H1 (cell line): ENCODE measurements around the gene ADM2. TPM values are rescaled to one million over a fixed set of nuclear protein-coding genes. Genes with fewer than 3 reads are reported as not detected.

Experiments used
- CREB1 ChIP-seq: IDR thresholded peaks from 2 replicates; pipeline ENCODE4 v1.6.1; 2012; ENCODE audit warnings: inconsistent platforms
- FOSL1 ChIP-seq: IDR thresholded peaks from 2 replicates; pipeline ENCODE4 v1.6.1; 2011; ENCODE audit warnings: mild to moderate bottlenecking, low read depth, low read length, moderate library complexity; ENCODE audit not compliant: insufficient read depth
- GABPA ChIP-seq: IDR thresholded peaks from 2 replicates; pipeline ENCODE4 v1.6.1; 2011; ENCODE audit warnings: mild to moderate bottlenecking, low read length, moderate library complexity, borderline replicate concordance; ENCODE audit not compliant: insufficient read depth
- GTF2F1 ChIP-seq: IDR thresholded peaks from 2 replicates; pipeline ENCODE4 v1.6.1; 2012; ENCODE audit warnings: low read depth, low read length, improper control_type of control experiment, borderline replicate concordance
- KDM1A ChIP-seq: fragments of 200-600, 300-600 bp; sonication (generic); IDR thresholded peaks from 2 replicates; pipeline ENCODE4 v1.7.1; 2016; ENCODE audit warnings: mild to moderate bottlenecking, low read length, borderline replicate concordance
- PHF8 ChIP-seq: fragments of 200-600 bp; sonication (generic); conservative IDR thresholded peaks from 2 replicates; pipeline ENCODE4 v1.7.1; 2012; ENCODE audit warnings: low read depth, mild to moderate bottlenecking, inconsistent platforms, low read length, moderate library complexity
- RFX5 ChIP-seq: IDR thresholded peaks from 2 replicates; pipeline ENCODE4 v1.6.1; 2011; ENCODE audit warnings: low read depth, low read length, improper control_type of control experiment, borderline replicate concordance
- SIRT6 ChIP-seq: IDR thresholded peaks from one replicate; pipeline ENCODE4 v1.7.1; 2012; ENCODE audit warnings: low read length, inconsistent platforms
- SP4 ChIP-seq: IDR thresholded peaks from 2 replicates; pipeline ENCODE4 v1.6.1; 2012; ENCODE audit warnings: low read length, inconsistent platforms
- YY1 ChIP-seq: IDR thresholded peaks from 2 replicates; pipeline ENCODE4 v1.6.1; 2011; ENCODE audit warnings: low read depth, mild to moderate bottlenecking, low read length
- polyA plus RNA-seq, 7 experiments: library from polyadenylated mRNA; depleted of rRNA in 3 of 7; stranded (reverse) in 5 of 7; unstranded in 2 of 7; fragments of >200 nt in 5 of 7; fragments of 200-250 nt in 2 of 7; gene quantifications; 1 replicate in 5 of 7; 2 replicates in 1 of 7; 4 replicates in 1 of 7; pipeline versions ENCODE4 v1.2.1 to v1.2.3, GENCODE V29; 2011 to 2013; ENCODE audit warnings: missing spikeins in 2 of 7, mixed read lengths in 2 of 7
- total RNA-seq: library from RNA; stranded (reverse); fragmentation: NEBNext Ultra II Directional; extraction: Animal tissue kit (Norgen Biotek cat#: 25700); gene quantifications from 2 replicates; pipeline ENCODE4 v1.2.1, GENCODE V29; 2021
- TF ChIP-seq, protein P1 (sequence below): fragments of 300-600 bp; sonication (generic); IDR thresholded peaks from 2 replicates; pipeline ENCODE4 v1.7.1; 2012; ENCODE audit warnings: low read length, moderate library complexity, mild to moderate bottlenecking, inconsistent platforms; ENCODE audit not compliant: insufficient replicate concordance
- TF ChIP-seq, protein P2 (sequence below): IDR thresholded peaks from 2 replicates; pipeline ENCODE4 v1.6.1; 2011; ENCODE audit warnings: low read length, improper control_type of control experiment

The ADM2 gene
- total and polyA plus RNA-seq, 2 of the 8 experiments (the other 6 are each of a cell fraction or from before 2014, with no cell fraction given): 3.3 to 7.5 TPM

DNA sequence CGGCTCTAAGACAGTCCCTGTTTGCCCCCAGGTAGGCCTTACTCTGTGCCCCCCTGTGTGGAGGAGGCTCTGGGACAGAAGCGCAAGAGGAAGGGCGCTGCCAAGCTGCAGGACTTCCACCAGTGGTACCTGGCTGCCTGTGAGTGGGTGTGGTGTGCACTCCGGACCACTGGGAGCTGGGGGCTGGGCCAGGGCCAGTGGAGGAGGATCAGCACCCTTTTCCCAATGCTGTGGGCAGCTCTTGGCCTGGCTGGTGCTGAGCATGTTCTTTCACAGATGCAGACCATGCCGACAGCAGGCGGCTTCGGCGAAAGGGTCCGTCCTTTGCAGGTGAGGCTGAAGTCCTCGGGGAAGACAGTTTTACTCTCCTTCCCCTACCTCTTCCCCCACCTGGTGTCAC is 40.4 kb downstream of the ADM2 start (continued):
- TF ChIP-seq, protein P1, sequence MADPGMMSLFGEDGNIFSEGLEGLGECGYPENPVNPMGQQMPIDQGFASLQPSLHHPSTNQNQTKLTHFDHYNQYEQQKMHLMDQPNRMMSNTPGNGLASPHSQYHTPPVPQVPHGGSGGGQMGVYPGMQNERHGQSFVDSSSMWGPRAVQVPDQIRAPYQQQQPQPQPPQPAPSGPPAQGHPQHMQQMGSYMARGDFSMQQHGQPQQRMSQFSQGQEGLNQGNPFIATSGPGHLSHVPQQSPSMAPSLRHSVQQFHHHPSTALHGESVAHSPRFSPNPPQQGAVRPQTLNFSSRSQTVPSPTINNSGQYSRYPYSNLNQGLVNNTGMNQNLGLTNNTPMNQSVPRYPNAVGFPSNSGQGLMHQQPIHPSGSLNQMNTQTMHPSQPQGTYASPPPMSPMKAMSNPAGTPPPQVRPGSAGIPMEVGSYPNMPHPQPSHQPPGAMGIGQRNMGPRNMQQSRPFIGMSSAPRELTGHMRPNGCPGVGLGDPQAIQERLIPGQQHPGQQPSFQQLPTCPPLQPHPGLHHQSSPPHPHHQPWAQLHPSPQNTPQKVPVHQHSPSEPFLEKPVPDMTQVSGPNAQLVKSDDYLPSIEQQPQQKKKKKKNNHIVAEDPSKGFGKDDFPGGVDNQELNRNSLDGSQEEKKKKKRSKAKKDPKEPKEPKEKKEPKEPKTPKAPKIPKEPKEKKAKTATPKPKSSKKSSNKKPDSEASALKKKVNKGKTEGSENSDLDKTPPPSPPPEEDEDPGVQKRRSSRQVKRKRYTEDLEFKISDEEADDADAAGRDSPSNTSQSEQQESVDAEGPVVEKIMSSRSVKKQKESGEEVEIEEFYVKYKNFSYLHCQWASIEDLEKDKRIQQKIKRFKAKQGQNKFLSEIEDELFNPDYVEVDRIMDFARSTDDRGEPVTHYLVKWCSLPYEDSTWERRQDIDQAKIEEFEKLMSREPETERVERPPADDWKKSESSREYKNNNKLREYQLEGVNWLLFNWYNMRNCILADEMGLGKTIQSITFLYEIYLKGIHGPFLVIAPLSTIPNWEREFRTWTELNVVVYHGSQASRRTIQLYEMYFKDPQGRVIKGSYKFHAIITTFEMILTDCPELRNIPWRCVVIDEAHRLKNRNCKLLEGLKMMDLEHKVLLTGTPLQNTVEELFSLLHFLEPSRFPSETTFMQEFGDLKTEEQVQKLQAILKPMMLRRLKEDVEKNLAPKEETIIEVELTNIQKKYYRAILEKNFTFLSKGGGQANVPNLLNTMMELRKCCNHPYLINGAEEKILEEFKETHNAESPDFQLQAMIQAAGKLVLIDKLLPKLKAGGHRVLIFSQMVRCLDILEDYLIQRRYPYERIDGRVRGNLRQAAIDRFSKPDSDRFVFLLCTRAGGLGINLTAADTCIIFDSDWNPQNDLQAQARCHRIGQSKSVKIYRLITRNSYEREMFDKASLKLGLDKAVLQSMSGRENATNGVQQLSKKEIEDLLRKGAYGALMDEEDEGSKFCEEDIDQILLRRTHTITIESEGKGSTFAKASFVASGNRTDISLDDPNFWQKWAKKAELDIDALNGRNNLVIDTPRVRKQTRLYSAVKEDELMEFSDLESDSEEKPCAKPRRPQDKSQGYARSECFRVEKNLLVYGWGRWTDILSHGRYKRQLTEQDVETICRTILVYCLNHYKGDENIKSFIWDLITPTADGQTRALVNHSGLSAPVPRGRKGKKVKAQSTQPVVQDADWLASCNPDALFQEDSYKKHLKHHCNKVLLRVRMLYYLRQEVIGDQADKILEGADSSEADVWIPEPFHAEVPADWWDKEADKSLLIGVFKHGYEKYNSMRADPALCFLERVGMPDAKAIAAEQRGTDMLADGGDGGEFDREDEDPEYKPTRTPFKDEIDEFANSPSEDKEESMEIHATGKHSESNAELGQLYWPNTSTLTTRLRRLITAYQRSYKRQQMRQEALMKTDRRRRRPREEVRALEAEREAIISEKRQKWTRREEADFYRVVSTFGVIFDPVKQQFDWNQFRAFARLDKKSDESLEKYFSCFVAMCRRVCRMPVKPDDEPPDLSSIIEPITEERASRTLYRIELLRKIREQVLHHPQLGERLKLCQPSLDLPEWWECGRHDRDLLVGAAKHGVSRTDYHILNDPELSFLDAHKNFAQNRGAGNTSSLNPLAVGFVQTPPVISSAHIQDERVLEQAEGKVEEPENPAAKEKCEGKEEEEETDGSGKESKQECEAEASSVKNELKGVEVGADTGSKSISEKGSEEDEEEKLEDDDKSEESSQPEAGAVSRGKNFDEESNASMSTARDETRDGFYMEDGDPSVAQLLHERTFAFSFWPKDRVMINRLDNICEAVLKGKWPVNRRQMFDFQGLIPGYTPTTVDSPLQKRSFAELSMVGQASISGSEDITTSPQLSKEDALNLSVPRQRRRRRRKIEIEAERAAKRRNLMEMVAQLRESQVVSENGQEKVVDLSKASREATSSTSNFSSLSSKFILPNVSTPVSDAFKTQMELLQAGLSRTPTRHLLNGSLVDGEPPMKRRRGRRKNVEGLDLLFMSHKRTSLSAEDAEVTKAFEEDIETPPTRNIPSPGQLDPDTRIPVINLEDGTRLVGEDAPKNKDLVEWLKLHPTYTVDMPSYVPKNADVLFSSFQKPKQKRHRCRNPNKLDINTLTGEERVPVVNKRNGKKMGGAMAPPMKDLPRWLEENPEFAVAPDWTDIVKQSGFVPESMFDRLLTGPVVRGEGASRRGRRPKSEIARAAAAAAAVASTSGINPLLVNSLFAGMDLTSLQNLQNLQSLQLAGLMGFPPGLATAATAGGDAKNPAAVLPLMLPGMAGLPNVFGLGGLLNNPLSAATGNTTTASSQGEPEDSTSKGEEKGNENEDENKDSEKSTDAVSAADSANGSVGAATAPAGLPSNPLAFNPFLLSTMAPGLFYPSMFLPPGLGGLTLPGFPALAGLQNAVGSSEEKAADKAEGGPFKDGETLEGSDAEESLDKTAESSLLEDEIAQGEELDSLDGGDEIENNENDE: no peak
- TF ChIP-seq FOSL1 (no peak), KDM1A (no peak), SIRT6 (no peak), RFX5 (no peak), CREB1 (no peak), SP4 (no peak), YY1 (no peak), GTF2F1 (no peak), GABPA (no peak), PHF8 (no peak)
- TF ChIP-seq, protein P2, sequence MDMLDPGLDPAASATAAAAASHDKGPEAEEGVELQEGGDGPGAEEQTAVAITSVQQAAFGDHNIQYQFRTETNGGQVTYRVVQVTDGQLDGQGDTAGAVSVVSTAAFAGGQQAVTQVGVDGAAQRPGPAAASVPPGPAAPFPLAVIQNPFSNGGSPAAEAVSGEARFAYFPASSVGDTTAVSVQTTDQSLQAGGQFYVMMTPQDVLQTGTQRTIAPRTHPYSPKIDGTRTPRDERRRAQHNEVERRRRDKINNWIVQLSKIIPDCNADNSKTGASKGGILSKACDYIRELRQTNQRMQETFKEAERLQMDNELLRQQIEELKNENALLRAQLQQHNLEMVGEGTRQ: no peak
